Progenitor cell of endocrine pancreas (in vitro differentiated cells): ENCODE results near the gene CDC14A. TPM values are rescaled to one million over a fixed set of nuclear protein-coding genes. Genes with fewer than 3 reads are reported as not detected.

ENCODE experiments used
- DNase-seq: peaks from one replicate; pipeline ENCODE4 v3.0.0; 2021; ENCODE audit warnings: low spot score; ENCODE audit not compliant: unreplicated experiment
- H3K27ac Mint-ChIP-seq: 2 replicates; pipeline ENCODE4 v1.8.0; 2021; ENCODE audit warnings: mild to moderate bottlenecking, moderate library complexity, mixed read lengths
- H3K27me3 Mint-ChIP-seq: 2 replicates; pipeline ENCODE4 v1.8.0; 2021; ENCODE audit warnings: mixed read lengths
- H3K36me3 Mint-ChIP-seq: 2 replicates; pipeline ENCODE4 v1.8.0; 2022; ENCODE audit warnings: mixed read lengths; ENCODE audit not compliant: insufficient read depth
- H3K4me1 Mint-ChIP-seq: 2 replicates; pipeline ENCODE4 v1.8.0; 2021; ENCODE audit warnings: low read depth, mixed read lengths
- H3K4me3 Mint-ChIP-seq: 2 replicates; pipeline ENCODE4 v1.8.0; 2021; ENCODE audit warnings: low read depth, mild to moderate bottlenecking, moderate library complexity, mixed read lengths
- H3K9me3 Mint-ChIP-seq: 2 replicates; pipeline ENCODE4 v1.8.0; 2021; ENCODE audit warnings: low read depth, mixed read lengths
- total RNA-seq: library from RNA; stranded (reverse); gene quantifications from 2 replicates; pipeline ENCODE4 v1.2.1, GENCODE V29; 2021
- TF ChIP-seq, protein P1 (sequence below): fragments of 200-600 bp; sonication (generic); IDR thresholded peaks from one replicate; pipeline ENCODE4 v1.5.0; 2021; ENCODE audit warnings: antibody characterized with exemption, mild to moderate bottlenecking; ENCODE audit not compliant: unreplicated experiment

Gene CDC14A
- total RNA-seq, 1 donor from 2014 or later, result 23.3 TPM

DNA sequence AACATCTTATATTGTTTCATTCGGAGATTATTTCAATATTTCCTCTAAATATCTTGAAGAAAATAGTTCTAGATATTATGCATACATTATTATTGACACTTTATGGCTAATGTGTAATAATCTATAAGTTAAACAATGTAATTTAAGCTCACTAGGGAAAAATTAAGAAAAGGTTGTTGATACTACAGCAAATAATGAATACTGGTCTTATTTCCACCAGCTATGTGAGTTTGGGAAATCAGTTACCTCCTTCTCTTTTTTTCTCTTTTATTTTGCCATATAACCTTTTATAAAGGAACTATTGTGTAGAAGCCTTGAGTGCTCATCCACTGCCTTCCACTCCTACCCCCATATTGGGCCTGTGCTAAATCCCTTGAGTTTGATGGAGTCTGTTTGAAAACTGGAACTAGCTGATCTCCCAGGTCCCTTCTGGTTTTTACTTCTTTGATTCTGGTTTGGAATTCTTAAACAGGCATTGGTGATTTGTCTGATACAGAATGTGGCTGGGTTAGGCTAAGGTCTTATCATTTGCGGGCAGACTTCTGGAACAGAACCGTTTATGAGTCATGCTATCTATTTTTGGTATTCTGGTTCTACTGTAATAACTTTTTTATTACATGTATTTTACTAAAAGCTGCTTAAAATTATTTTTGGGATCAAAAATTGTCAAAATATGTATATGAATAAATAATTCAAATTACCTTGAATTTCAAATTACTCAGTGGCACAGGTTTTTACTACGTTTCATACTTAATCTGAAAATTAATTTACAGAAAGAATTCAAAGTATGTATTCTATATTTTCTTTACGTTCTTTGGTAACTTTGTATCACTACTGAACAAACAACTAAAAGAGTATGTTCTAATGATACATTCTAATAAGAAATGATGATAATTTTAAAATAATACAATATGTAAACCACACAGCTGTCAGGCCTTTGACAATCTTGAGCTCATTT is 5.0 kb upstream of the CDC14A start:
- Mint-ChIP-seq H3K27me3 (no peaks in the 10 kb centered on the region), H3K27ac (no peak overlapping the region), H3K9me3 (no peaks in the 10 kb centered on the region), H3K4me3 (no peak overlapping the region), H3K36me3 (no peaks in the 10 kb centered on the region), H3K4me1 (peaks cover 1% of the 10 kb centered on the region)
- TF ChIP-seq, protein P1, sequence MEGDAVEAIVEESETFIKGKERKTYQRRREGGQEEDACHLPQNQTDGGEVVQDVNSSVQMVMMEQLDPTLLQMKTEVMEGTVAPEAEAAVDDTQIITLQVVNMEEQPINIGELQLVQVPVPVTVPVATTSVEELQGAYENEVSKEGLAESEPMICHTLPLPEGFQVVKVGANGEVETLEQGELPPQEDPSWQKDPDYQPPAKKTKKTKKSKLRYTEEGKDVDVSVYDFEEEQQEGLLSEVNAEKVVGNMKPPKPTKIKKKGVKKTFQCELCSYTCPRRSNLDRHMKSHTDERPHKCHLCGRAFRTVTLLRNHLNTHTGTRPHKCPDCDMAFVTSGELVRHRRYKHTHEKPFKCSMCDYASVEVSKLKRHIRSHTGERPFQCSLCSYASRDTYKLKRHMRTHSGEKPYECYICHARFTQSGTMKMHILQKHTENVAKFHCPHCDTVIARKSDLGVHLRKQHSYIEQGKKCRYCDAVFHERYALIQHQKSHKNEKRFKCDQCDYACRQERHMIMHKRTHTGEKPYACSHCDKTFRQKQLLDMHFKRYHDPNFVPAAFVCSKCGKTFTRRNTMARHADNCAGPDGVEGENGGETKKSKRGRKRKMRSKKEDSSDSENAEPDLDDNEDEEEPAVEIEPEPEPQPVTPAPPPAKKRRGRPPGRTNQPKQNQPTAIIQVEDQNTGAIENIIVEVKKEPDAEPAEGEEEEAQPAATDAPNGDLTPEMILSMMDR, result no peak
- DNase-seq, result no peak

DNA sequence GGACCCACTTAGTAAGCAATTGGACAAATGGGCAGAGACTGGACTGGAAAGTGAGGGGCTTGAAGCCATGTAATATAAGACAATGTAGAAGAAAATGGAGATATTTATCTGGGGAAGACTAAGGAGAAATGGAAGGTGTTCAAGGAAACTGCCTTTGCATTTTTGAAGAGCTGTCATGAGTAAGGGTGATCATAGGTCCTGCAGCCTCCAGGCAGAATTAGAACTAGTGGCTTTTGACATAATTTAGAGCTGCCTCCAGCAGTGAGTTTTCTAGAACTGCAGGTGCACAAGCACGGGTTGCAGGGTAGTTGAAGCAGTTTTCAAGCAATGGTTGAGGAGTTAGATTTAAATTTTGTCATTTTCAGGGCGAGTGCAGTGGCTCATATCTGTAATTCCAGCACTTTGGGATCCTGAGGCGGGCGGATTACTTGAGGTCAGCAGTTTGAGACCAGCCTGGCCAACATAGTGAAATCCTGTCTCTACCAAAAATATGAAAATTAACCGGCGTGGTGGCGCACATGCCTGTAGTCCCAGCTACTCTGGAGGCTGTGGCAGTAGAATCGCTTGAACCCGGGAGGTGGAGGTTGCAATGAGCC is 3.7 kb upstream of the CDC14A start:
- no peaks in the 10 kb centered on the region for H3K9me3 Mint-ChIP-seq
- DNase-seq, result no peak
- H3K36me3 Mint-ChIP-seq, result no peaks in the 10 kb centered on the region
- no peaks in the 10 kb centered on the region for H3K27me3 Mint-ChIP-seq
- H3K4me3 Mint-ChIP-seq, result no peak overlapping the region
- H3K27ac Mint-ChIP-seq, result no peak overlapping the region
- TF ChIP-seq, protein P1, result no peak
- H3K4me1 Mint-ChIP-seq, result peaks cover 4% of the 10 kb centered on the region

DNA sequence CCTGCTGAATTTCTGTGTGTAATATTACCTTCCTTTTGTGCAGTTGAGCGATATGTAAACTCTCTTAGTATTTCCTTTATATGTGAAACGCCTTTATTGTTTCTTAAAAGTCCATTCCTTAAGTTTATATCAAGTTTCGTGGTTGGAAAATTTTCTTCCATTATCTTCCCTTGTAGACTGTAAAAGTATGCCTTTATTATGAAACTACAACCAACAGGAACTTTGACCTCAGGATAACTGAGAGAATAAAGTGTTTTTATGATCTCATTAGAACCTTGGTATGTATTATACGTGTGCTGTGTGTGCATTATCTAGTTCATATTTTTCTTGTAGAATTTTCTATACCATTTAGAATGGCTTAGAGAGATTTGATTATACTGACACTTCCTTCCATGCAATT is 3.1 kb upstream of the CDC14A start:
- Mint-ChIP-seq H3K27ac (no peak overlapping the region), H3K4me1 (peaks cover 10% of the 10 kb centered on the region), H3K4me3 (no peak overlapping the region), H3K9me3 (no peaks in the 10 kb centered on the region), H3K27me3 (no peaks in the 10 kb centered on the region), H3K36me3 (no peaks in the 10 kb centered on the region)
- TF ChIP-seq, protein P1, result no peak
- no peak for DNase-seq

DNA sequence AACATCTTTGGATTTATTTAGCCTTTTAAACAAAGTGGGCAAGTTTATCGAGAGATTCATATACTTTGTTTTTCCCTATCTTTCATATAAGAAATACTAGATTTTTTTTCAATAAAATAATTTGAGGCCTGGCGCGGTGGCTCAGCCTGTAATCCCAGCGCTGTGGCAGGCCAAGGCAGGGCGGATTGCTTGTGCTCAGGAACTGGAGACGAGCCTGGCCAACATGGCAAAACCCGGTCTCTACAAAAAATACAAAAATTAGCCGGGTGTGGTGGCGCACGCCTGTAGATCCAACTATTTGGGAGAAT is 1.6 kb upstream of the CDC14A start:
- no peak for DNase-seq
- TF ChIP-seq, protein P1, result no peak
- H3K27me3 Mint-ChIP-seq, result no peaks in the 10 kb centered on the region
- peaks cover under 1% of the 10 kb centered on the region for H3K36me3 Mint-ChIP-seq
- H3K4me3 Mint-ChIP-seq, result peak overlapping the region; percentile 98
- H3K27ac Mint-ChIP-seq, result peak overlapping the region; percentile 99
- peaks cover 24% of the 10 kb centered on the region for H3K4me1 Mint-ChIP-seq
- no peaks in the 10 kb centered on the region for H3K9me3 Mint-ChIP-seq

- no peaks in the 10 kb centered on the region for H3K9me3 Mint-ChIP-seq
- DNase-seq, result peak; percentile 75
- peaks cover 2% of the 10 kb centered on the region for H3K36me3 Mint-ChIP-seq
- peaks cover 27% of the 10 kb centered on the region for H3K4me1 Mint-ChIP-seq
- H3K4me3 Mint-ChIP-seq, result peak overlapping the region; percentile 98
- TF ChIP-seq, protein P1, result peak; percentile 56
- no peaks in the 10 kb centered on the region for H3K27me3 Mint-ChIP-seq
- H3K27ac Mint-ChIP-seq, result peak overlapping the region; percentile 99
Observed at GRCh38 chr1:100351095-100351887, 1.0 kb upstream of the CDC14A start.
